Adrenal gland (tissue), 5 donors: ENCODE measurements around the gene SIGLEC7.

ENCODE experiments used
- CTCF ChIP-seq, 6 experiments: fragments of 450-650 bp in 4 of 6; fragments of 200-600 bp in 2 of 6; sonication (generic) in 1 of 6; IDR thresholded peaks; 1 replicate in 5 of 6; 2 replicates in 1 of 6; pipeline versions ENCODE4 v1.5.1 to v1.8.0; 2016 to 2021; ENCODE audit warnings: antibody characterized with exemption in 6 of 6, mild to moderate bottlenecking in 2 of 6, moderate library complexity in 1 of 6
- POLR2A ChIP-seq, 2 donors: fragments of 450-650 bp; IDR thresholded peaks; one replicate each; pipeline ENCODE4 v1.6.1; 2017; ENCODE audit warnings: antibody characterized with exemption in 2 of 2, mild to moderate bottlenecking in 2 of 2, moderate library complexity in 1 of 2
- donor health status: DM: no; HTN: no; CAD: no.

- TF ChIP-seq POLR2A (IDR thresholded peaks at IDR 0.05), result no peak
- no peak for TF ChIP-seq CTCF (IDR thresholded peaks at IDR 0.05)
These were observed 16.6 kb upstream of the SIGLEC7 start for GRCh38 chr19:51125421-51126075.
